Hepatocyte (in vitro differentiated cells): ENCODE measurements around the gene MED13L. TPM values are rescaled to one million over a fixed set of nuclear protein-coding genes. Genes with fewer than 3 reads are reported as not detected.

Experiments used
- DNase-seq: peaks from one replicate; pipeline ENCODE4 v3.0.0-alpha.2; 2016; ENCODE audit warnings: low spot score
- H2AFZ ChIP-seq: fragments of 200-600 bp; sonication (generic); 2 replicates; pipeline ENCODE4 v1.6.0; 2016; ENCODE audit warnings: antibody characterized with exemption, mild to moderate bottlenecking
- H3K27ac ChIP-seq: fragments of 200-600 bp; sonication (generic); 2 replicates; pipeline ENCODE4 v1.5.1; 2016; ENCODE audit warnings: mild to moderate bottlenecking
- H3K27me3 ChIP-seq: fragments of 200-600 bp; sonication (generic); 2 replicates; pipeline ENCODE4 v1.6.1; 2016
- H3K36me3 ChIP-seq: fragments of 200-600 bp; sonication (generic); replicated peaks from 2 replicates; pipeline ENCODE4 v1.5.1; 2016; ENCODE audit warnings: low read depth; ENCODE audit not compliant: insufficient read depth
- H3K4me1 ChIP-seq: fragments of 200-600 bp; sonication (generic); 2 replicates; pipeline ENCODE4 v1.5.1; 2016; ENCODE audit warnings: mild to moderate bottlenecking, moderate library complexity; ENCODE audit not compliant: insufficient read depth
- H3K4me2 ChIP-seq: fragments of 200-600 bp; sonication (generic); 2 replicates; pipeline ENCODE4 v1.6.0; 2016
- H3K4me3 ChIP-seq: fragments of 200-600 bp; sonication (generic); 2 replicates; pipeline ENCODE4 v1.5.1; 2016; ENCODE audit warnings: mild to moderate bottlenecking
- H3K79me2 ChIP-seq: fragments of 200-600 bp; sonication (generic); 2 replicates; pipeline ENCODE4 v1.6.0; 2017; ENCODE audit warnings: mild to moderate bottlenecking
- H3K9me2 ChIP-seq: fragments of 200-600 bp; sonication (generic); replicated peaks from 2 replicates; pipeline ENCODE4 v1.6.0; 2017; ENCODE audit warnings: mild to moderate bottlenecking; ENCODE audit not compliant: insufficient read depth
- H3K9me3 ChIP-seq: fragments of 200-600 bp; sonication (generic); 2 replicates; pipeline ENCODE4 v1.5.1; 2016; ENCODE audit warnings: low read depth, mild to moderate bottlenecking
- H4K20me1 ChIP-seq: fragments of 200-600 bp; sonication (generic); 2 replicates; pipeline ENCODE4 v1.6.0; 2016; ENCODE audit warnings: mild to moderate bottlenecking; ENCODE audit not compliant: insufficient read depth, poor library complexity, severe bottlenecking
- CTCF ChIP-seq: fragments of 200-600 bp; sonication (generic); IDR thresholded peaks from 2 replicates; pipeline ENCODE4 v1.5.1; 2016; ENCODE audit warnings: antibody characterized with exemption, mild to moderate bottlenecking; ENCODE audit not compliant: poor library complexity
- EZH2 ChIP-seq: fragments of 200-600 bp; sonication (generic); IDR thresholded peaks from 2 replicates; pipeline ENCODE4 v1.6.1; 2016; ENCODE audit warnings: antibody characterized with exemption, mild to moderate bottlenecking, borderline replicate concordance
- EZH2phosphoT487 ChIP-seq: fragments of 200-600 bp; sonication (generic); IDR thresholded peaks from one replicate; pipeline ENCODE4 v1.6.1; 2018; ENCODE audit warnings: antibody characterized with exemption, mild to moderate bottlenecking, low read depth, moderate library complexity; ENCODE audit not compliant: unreplicated experiment, severe bottlenecking
- WGBS: methylation state at CpG from one replicate; pipeline ENCODE4 v1.1.6; 2016; ENCODE audit warnings: low lambda C conversion rate; ENCODE audit errors: missing lambda C conversion rate; 5-methylcytosine and 5-hydroxymethylcytosine counted together
- polyA plus RNA-seq: library from polyadenylated mRNA; unstranded; fragments of >200 nt; fragmentation: Nextera tagmentation; extraction: Ambion mirVana; gene quantifications from 2 replicates; pipeline ENCODE4 v1.2.1, GENCODE V29; 2016
- total RNA-seq: library from RNA; depleted of rRNA; stranded (reverse); fragments of >200 nt; gene quantifications from 2 replicates; pipeline ENCODE4 v1.2.3, GENCODE V29; 2014

The MED13L gene
- total and polyA plus RNA-seq, 2 experiments from 2014 or later: 23.7 to 135 TPM

GRCh38 chr12:115998794-115999478 is 278.6 kb downstream of the MED13L start:
- no peaks in the 10 kb centered on the region for H3K4me1 ChIP-seq
- H3K4me2 ChIP-seq: no peak overlapping the region
- 66% methylated on average over 10 of the region's 10 CpGs for WGBS
- H3K4me3 ChIP-seq: no peak overlapping the region
- peaks cover 6% of the 10 kb centered on the region for H4K20me1 ChIP-seq
- no peak overlapping the region for H2AFZ ChIP-seq
- H3K9me2 ChIP-seq: no peaks in the 10 kb centered on the region
- H3K9me3 ChIP-seq: no peaks in the 10 kb centered on the region
- TF ChIP-seq EZH2 (no peak), CTCF (no peak), EZH2phosphoT487 (no peak)
- no peaks in the 10 kb centered on the region for H3K79me2 ChIP-seq
- peak overlapping the region; percentile 7 for H3K27ac ChIP-seq
- DNase-seq: no peak
- no peaks in the 10 kb centered on the region for H3K36me3 ChIP-seq
- no peaks in the 10 kb centered on the region for H3K27me3 ChIP-seq

GRCh38 chr12:115998119-115998633 is 279.3 kb downstream of the MED13L start:
- Histone ChIP-seq H3K79me2 (no peaks in the 10 kb centered on the region), H3K4me3 (no peak overlapping the region), H3K9me3 (no peaks in the 10 kb centered on the region), H3K4me2 (no peak overlapping the region), H3K36me3 (no peaks in the 10 kb centered on the region), H3K9me2 (no peaks in the 10 kb centered on the region), H2AFZ (no peak overlapping the region), H4K20me1 (peaks cover 6% of the 10 kb centered on the region), H3K4me1 (no peaks in the 10 kb centered on the region), H3K27me3 (no peaks in the 10 kb centered on the region), H3K27ac (peak overlapping the region; percentile 25)
- WGBS: 47% methylated on average over 3 of the region's 3 CpGs
- peak; percentile 53 for DNase-seq
- TF ChIP-seq EZH2 (no peak), EZH2phosphoT487 (no peak), CTCF (peak; percentile 79)

GRCh38 chr12:115993737-115994136 is 283.8 kb downstream of the MED13L start:
- TF ChIP-seq EZH2phosphoT487 (no peak), CTCF (no peak), EZH2 (no peak)
- no peak overlapping the region for H3K4me2 ChIP-seq
- DNase-seq: no peak
- H3K9me3 ChIP-seq: no peaks in the 10 kb centered on the region
- H4K20me1 ChIP-seq: peaks cover 22% of the 10 kb centered on the region
- H3K4me3 ChIP-seq: no peak overlapping the region
- H3K4me1 ChIP-seq: no peaks in the 10 kb centered on the region
- 96% methylated on average over 2 of the region's 2 CpGs for WGBS
- H2AFZ ChIP-seq: no peak overlapping the region
- H3K36me3 ChIP-seq: no peaks in the 10 kb centered on the region
- H3K79me2 ChIP-seq: peaks cover 29% of the 10 kb centered on the region
- H3K27me3 ChIP-seq: no peaks in the 10 kb centered on the region
- H3K9me2 ChIP-seq: no peaks in the 10 kb centered on the region
- no peak overlapping the region for H3K27ac ChIP-seq
